ENCODE results near the gene PARD3B. TPM values are rescaled to one million over a fixed set of nuclear protein-coding genes. Genes with fewer than 3 reads are reported as not detected.

PARD3B gene
- total RNA-seq, 1 experiment from 2014 or later, result 2.0 TPM

DNA sequence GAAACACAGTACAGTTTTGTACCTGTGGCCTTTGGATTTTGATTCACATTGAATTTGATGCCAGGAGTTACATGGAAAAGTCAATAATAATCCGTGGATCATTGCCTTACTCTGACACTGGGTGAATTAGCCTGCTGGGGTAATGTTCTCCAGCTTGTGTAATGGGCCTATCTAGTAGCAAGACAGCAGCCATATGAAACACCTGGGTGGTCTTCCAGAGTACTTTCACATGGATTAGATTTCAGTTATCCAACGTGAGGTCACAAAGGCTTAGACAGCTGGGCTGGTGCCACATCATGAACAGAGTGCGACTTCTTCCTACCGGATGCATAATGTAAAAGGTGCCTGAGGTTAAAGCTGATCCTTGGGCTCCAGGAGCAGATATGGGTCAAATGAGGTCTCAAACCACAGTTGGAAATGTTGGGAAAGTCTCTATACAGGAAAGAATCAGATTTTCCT, 486.8 kb downstream of the PARD3B start:
- no peak overlapping the region for H3K4me2 ChIP-seq (ENCODE audit: low read length)
- ATAC-seq (no peak), DNase-seq (ENCODE audit: low read depth, low spot score) (no peak)
- no peaks in the 10 kb centered on the region for H3K9me2 ChIP-seq (ENCODE audit: insufficient read depth)
- no peaks in the 10 kb centered on the region for H3K9me3 ChIP-seq (ENCODE audit: control insufficient read depth in 1 of 2, insufficient read depth in 1 of 2, low read depth in 1 of 2, low read length in 2 of 2)
- H3K9ac ChIP-seq (ENCODE audit: low read length), result no peak overlapping the region
- H4K20me1 ChIP-seq (ENCODE audit: insufficient read depth), result no peaks in the 10 kb centered on the region
- no peaks in the 10 kb centered on the region for H3K79me2 ChIP-seq (ENCODE audit: insufficient read depth, low read length)
- H3K36me3 ChIP-seq (ENCODE audit: control insufficient read depth in 1 of 2, insufficient read depth in 2 of 2, low read length in 2 of 2), result no peaks in the 10 kb centered on the region
- no peak for TF ChIP-seq SRF (IDR thresholded peaks at IDR 0.05; ENCODE audit: low read depth)
- no peak for TF ChIP-seq REST (IDR thresholded peaks at IDR 0.05; ENCODE audit: low read depth)
- TF ChIP-seq JUND (IDR thresholded peaks at IDR 0.05), result no peak
- TF ChIP-seq FOSL1 (IDR thresholded peaks at IDR 0.05; ENCODE audit: low read depth), result no peak
- no peak for TF ChIP-seq ZNF274 (IDR thresholded peaks at IDR 0.05; ENCODE audit: low read depth, low read length)
- TF ChIP-seq CEBPB (IDR thresholded peaks at IDR 0.05; ENCODE audit: low read depth), result no peak
- TF ChIP-seq, protein P1, sequence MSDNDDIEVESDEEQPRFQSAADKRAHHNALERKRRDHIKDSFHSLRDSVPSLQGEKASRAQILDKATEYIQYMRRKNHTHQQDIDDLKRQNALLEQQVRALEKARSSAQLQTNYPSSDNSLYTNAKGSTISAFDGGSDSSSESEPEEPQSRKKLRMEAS (IDR thresholded peaks at IDR 0.05), result no peak
- no peaks in the 10 kb centered on the region for H3K27me3 ChIP-seq (ENCODE audit: insufficient read depth, low read length)
- H3K4me1 ChIP-seq (ENCODE audit: control insufficient read depth in 1 of 2, insufficient read depth in 2 of 2, low read length in 2 of 2), result no peaks in the 10 kb centered on the region
- H3K27ac ChIP-seq (ENCODE audit: low read depth, low read length), result no peak overlapping the region
- RAD21 ChIA-PET (ENCODE audit: low non-redundant PET in 1 of 2, low total read pairs in 2 of 2, uncharacterized antibody in 2 of 2, unreplicated experiment in 2 of 2), result no interaction called here
- BruUV-seq (replicated peaks), result no TSS peak
- POLR2A ChIA-PET, result no interaction called here
- CTCF ChIA-PET, result no interaction called here
- intact Hi-C loops (cut with micrococcal nuclease), result no loop called here
- no peak overlapping the region for H3K4me3 ChIP-seq (replicated peaks in 1 of 2; ENCODE audit: low read depth in 1 of 2, low read length in 2 of 2)
- no peak overlapping the region for H2AFZ ChIP-seq (ENCODE audit: low read depth, low read length, poor library complexity, severe bottlenecking)

DNA sequence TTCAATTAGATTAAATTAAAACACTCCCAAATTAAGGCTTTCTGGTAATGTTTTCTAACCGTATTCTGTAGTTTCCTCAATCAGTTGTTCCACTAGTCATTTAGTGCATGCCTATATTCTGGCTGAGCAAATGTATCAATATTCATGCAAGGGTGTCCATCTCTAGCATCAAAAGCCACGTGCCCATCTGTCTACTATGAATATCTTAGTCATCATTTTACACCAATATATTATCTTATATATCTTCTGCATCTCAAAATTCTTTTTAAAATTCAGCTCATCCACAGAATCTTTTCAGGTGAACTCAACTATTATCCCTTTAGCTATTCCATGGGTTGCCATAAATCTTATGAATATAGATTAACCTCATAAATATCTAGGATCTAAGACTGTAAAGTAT, 488.2 kb downstream of the PARD3B start:
- CTCF ChIA-PET, result no interaction called here
- H3K9ac ChIP-seq (ENCODE audit: low read length), result no peak overlapping the region

More for the DNA sequence above, 488.2 kb downstream of the PARD3B start:
- H3K27ac ChIP-seq (ENCODE audit: low read depth, low read length), result no peak overlapping the region
- ATAC-seq (no peak), DNase-seq (ENCODE audit: low read depth, low spot score) (no peak)
- RAD21 ChIA-PET (ENCODE audit: low non-redundant PET in 1 of 2, low total read pairs in 2 of 2, uncharacterized antibody in 2 of 2, unreplicated experiment in 2 of 2), result no interaction called here
- H3K9me3 ChIP-seq (ENCODE audit: control insufficient read depth in 1 of 2, insufficient read depth in 1 of 2, low read depth in 1 of 2, low read length in 2 of 2), result no peaks in the 10 kb centered on the region
- no peaks in the 10 kb centered on the region for H3K9me2 ChIP-seq (ENCODE audit: insufficient read depth)
- H4K20me1 ChIP-seq (ENCODE audit: insufficient read depth), result no peaks in the 10 kb centered on the region
- H3K4me3 ChIP-seq (replicated peaks in 1 of 2; ENCODE audit: low read depth in 1 of 2, low read length in 2 of 2), result no peak overlapping the region
- BruUV-seq (replicated peaks), result no TSS peak
- H3K27me3 ChIP-seq (ENCODE audit: insufficient read depth, low read length), result no peaks in the 10 kb centered on the region
- intact Hi-C loops (cut with micrococcal nuclease), result no loop called here
- TF ChIP-seq ZFX (IDR thresholded peaks at IDR 0.05), result no peak
- TF ChIP-seq REST (IDR thresholded peaks at IDR 0.05; ENCODE audit: low read depth), result no peak
- TF ChIP-seq SRF (IDR thresholded peaks at IDR 0.05; ENCODE audit: low read depth), result no peak
- H2AFZ ChIP-seq (ENCODE audit: low read depth, low read length, poor library complexity, severe bottlenecking), result no peak overlapping the region
- H3K4me2 ChIP-seq (ENCODE audit: low read length), result no peak overlapping the region
- no peaks in the 10 kb centered on the region for H3K4me1 ChIP-seq (ENCODE audit: control insufficient read depth in 1 of 2, insufficient read depth in 2 of 2, low read length in 2 of 2)
- no peaks in the 10 kb centered on the region for H3K79me2 ChIP-seq (ENCODE audit: insufficient read depth, low read length)
- no peaks in the 10 kb centered on the region for H3K36me3 ChIP-seq (ENCODE audit: control insufficient read depth in 1 of 2, insufficient read depth in 2 of 2, low read length in 2 of 2)
- POLR2A ChIA-PET, result no interaction called here
